GM12872 (cell line): ENCODE data around the gene STARD9.

Experiments used
- TF ChIP-seq, protein P1 (sequence below): IDR thresholded peaks from 3 replicates; pipeline ENCODE4 v1.5.1; 2011; ENCODE audit warnings: low read depth, mild to moderate bottlenecking, low read length, moderate library complexity; ENCODE audit not compliant: insufficient read depth

Gene STARD9

GRCh38 chr15:42725331-42725903 lies 150.0 kb downstream of the STARD9 start:
- TF ChIP-seq, protein P1, sequence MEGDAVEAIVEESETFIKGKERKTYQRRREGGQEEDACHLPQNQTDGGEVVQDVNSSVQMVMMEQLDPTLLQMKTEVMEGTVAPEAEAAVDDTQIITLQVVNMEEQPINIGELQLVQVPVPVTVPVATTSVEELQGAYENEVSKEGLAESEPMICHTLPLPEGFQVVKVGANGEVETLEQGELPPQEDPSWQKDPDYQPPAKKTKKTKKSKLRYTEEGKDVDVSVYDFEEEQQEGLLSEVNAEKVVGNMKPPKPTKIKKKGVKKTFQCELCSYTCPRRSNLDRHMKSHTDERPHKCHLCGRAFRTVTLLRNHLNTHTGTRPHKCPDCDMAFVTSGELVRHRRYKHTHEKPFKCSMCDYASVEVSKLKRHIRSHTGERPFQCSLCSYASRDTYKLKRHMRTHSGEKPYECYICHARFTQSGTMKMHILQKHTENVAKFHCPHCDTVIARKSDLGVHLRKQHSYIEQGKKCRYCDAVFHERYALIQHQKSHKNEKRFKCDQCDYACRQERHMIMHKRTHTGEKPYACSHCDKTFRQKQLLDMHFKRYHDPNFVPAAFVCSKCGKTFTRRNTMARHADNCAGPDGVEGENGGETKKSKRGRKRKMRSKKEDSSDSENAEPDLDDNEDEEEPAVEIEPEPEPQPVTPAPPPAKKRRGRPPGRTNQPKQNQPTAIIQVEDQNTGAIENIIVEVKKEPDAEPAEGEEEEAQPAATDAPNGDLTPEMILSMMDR: no peak

DNA sequence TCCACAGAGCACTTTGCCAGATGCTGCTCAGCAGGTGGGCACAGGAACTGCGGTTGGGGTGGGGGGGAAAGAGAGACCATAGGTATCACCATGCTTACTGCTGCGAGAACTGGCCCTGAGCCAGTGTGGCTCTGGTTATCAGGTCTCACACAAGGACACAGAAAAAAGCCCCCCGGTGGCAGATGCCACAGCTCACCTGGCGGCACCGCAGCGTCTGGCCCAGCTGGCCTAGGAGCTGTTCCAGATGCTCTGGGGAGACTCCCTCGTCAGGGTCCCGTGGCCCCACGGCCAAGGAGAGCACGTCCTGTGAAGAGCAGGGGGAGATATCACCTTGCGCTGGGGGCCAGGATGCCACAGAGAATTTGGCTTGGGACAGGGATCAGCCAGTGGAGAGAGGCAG lies 150.7 kb downstream of the STARD9 start:
- TF ChIP-seq, protein P1: no peak

DNA sequence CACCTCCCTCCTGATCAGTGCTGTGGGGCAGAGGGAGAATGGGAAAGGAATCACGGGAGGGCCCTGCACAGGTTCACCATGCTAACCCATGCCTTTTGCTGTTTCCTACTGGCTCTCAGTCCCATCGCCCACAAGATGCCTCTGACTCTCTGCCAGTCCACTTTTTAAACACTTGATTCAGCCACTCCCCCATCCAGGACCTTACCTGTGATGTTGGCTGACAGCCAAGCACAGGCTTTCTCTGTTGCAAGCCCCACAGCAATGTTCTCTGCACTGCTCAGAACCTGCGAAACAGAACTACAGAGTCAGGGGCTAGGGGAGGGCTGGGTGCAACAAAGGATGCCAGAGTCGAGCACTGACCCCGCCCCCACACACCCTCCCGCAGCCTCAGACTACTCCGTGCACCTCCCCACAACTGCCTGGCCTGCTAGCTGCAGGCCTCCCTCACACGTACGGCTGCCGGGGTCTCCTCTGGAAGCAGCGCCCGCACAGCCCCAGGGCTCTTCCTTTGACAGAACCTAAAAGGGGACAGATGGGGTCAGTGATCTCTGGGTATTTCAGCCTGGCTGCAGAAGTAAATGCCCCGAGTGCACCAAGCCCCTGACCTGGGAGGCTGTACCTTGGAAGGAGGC lies 152.5 kb downstream of the STARD9 start:
- TF ChIP-seq, protein P1: no peak

DNA sequence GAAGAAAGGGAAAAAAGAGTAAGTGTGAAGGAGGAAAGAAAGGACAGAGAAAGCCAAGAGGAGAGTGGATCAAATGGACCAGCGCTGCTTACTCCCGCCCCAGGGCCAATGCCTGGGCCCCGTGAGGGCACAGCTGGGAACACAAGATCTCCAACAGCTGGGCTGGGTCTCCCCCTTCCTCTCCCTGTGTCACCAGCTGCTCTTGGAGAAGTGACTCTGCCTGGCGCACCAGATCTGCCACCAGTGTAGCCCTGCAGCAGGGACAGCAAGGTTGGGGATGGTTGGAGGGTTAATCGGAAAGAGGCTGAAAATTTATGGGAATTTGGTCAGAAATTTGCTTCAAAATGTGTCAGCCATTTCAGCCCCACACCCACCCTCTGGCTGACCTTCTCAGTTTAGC lies 153.2 kb downstream of the STARD9 start:
- TF ChIP-seq, protein P1: no peak

- TF ChIP-seq, protein P1: no peak
Measured at GRCh38 chr15:42728972-42729371, 153.6 kb downstream of the STARD9 start.

- TF ChIP-seq, protein P1: no peak
Measured at GRCh38 chr15:42729409-42729808, 154.0 kb downstream of the STARD9 start.

GRCh38 chr15:42730135-42730534 lies 154.7 kb downstream of the STARD9 start:
- TF ChIP-seq, protein P1: no peak
